Effector CD8-positive, alpha-beta T cell (primary cell): ENCODE data around the gene GRIP1.

Experiments used
- DNase-seq: peaks from one replicate; lab custom pipeline; 2025; lab: John Stamatoyannopoulos, UW

Gene GRIP1

DNA sequence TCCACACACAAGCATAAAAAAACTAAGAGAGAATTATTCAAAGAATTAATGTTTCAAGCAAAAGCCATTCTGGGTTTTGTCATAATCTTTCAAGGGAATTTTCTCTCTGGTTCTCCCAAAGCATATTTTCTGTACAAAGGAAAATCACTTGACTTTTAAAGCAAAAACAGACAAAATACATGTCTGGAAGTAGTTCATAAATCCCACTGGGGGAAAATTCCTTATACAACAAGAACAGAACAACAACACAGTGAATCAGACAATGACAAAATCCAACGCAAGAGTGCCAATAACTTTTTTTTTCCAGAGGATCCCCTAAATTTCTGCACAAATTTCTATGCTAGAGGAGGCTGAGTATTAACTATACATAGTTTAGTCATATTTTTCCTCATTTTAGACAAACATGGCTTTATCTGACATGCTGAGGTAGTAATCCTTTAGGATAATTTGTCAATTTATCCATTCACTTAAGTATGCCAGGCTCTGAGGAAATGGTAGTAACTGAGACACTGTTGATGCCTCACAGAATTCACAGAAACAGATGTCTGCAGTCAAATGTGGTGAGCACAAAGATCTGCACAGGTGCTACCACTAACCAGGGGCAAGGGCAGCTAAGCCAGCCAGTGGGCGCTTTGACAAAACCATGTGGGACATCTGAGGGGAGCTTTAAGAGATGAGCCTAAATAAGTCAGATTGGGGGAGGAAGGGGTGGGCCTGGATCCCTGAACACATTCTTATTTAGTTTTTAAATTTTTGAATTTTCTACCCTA is 38.0 kb downstream of the GRIP1 start:
- DNase-seq: no peak

DNA sequence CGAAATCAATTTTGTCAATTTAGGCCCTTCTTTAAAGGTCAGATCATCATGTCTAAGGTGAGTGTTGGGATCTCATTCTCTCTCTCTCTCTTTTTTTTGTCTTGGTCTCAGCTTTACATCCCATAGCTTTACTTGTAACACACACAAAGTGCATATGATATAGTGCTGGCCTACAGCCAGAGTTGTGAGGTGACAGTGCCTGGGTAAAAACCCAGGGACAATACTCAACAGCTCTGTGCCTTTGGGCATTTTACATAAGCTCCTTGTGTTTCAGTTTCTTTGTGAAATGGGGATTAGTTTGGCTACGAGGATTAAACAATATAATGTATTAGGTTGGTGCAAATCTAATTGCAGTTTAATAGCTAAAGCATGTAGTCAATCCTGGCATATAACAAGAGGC is 40.2 kb downstream of the GRIP1 start:
- DNase-seq: no peak

DNA sequence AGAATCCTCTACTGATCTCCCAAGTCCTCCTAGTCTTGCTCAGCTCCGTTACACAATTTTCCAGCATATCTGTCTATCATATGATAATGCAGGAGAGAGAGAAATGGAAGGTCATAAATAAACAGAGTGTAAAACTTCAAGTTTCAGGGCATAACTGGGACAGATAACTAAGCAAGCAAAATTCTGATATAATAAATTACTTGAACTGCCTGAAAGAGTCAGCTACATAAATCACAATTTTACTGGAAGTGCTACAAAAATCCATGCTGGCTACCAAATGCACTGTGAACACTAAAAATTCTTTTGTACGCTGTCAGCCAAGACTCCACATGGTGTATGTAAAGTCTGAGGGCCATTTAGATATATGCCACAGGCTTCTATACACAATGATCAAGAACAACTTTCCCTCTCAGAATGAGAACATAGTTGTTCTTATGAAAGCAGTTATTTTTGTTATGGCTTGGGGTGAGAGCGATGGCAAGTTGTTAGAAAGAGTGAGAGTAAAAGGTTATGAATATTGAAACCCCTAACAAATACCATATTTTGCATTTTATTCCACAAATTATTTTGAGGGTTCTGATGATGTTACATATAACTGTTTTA is 41.1 kb downstream of the GRIP1 start:
- DNase-seq: no peak

DNA sequence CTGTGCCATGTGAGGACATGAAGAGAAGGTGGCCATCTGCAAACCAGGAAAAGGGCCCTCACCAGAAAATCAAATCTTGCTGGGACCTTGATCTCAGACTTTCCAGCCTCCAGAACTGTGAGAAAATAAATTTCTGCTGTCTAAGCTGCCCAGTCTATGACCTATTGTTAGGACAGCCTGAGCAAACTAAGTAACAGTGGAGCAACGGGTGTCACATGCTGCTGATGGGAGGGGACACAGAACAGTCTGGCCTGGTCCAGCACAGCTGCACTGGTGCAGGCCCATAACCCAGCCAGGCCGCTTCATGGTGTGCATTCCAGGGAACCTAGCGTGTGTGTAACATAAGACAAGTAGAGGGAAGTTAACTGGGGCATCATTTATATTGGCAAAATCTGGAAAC is 42.1 kb downstream of the GRIP1 start:
- no peak for DNase-seq

DNA sequence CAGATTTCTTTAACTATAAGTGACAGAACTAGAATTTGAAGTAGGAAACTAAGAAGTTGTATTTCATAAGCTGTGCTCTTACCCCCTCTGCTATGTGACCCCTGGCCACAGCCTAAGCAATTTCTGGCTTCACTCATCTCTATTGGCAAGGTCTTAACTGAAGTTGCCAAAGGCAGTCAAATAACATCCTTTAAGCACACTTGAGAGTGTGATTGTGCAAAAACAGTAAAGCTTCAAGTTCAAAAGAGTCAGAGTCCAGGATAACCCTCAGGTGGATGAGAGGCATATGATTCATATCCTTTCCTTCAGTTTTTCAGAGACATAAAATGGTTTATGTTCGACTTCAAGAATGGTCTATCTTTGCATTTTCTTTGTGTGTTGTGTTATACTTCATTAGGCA is 45.2 kb downstream of the GRIP1 start:
- no peak for DNase-seq

DNA sequence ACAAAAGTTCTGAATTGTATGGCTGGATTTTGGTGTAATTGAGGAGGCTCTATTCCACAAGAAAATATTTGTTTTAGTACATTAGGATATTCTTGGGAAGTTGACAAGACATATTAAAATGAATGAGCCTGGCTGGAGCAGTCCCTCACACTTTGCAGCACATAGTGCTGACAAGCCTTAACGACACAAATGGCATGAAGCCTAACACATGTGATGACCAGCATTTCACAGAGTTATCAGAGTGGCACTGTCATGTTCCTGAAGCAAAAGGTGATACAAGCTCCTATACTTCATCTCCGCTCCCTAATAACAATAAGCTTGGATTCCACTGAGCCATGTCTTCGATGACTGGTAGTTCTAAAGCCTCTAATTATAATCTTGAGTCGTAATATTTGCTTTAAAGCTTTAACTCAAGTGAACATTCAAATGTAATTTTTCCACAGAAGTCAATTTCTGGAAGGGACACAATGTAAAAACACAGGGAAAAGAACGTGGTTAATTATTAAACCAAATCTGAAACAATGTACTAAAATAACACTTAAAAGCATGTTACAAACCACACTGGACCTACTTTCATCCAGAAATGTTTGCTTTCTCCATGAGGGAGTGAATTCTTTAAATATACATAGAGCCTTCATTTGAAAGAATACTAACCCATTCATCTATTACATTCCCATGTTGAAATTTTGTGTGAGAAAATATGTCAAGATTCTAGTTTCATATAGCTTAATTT is 49.6 kb downstream of the GRIP1 start:
- DNase-seq: no peak

DNA sequence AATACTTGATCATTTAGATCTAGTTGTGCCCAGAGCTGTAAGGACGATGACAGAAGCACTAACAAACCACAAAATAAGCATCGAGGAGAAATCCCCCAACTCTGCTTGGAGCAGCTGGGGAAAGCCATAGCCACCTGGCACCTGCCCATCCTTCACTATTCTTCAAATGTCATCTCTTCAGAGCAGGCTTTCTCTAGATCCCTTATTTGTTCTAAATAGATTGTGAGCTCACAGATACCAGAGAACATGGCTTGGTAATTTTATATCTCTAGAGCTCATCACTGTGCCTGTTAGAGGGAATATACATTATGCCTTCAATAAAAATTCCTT is 50.9 kb downstream of the GRIP1 start:
- no peak for DNase-seq

DNA sequence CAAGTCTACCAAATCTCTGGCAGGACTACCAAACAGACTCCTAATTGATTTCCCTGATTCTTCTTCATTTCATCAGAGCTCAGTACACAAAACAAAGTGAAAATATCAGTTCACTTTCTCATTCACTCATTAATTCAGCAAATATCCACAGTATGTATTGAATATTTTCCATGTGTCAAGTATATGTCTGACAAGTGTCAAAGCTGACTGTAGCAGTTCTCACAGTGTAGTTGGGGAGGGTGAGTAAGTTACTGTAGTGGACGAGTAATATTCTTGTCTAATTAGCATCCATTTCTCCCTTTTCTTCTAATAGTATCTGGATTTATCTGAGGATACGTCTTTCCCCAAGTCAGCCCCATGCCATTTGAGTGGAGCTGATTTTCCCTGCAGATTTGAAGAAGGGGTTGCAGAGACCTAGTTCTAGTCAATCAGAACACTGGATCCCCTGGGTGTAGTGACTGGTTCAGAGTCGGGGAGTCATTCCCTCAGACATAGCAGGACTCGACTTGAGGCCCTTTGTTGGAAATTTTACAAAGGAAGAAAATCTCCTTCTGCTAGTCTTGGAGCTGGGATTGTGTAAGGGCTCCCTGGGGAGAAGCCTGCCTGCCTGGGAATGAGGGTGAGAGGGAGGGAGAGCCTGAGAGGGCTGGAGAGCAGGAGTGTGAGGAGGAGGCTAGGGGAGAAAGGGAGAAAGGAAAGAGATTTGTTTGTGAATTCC is 51.4 kb downstream of the GRIP1 start:
- DNase-seq: no peak

DNA sequence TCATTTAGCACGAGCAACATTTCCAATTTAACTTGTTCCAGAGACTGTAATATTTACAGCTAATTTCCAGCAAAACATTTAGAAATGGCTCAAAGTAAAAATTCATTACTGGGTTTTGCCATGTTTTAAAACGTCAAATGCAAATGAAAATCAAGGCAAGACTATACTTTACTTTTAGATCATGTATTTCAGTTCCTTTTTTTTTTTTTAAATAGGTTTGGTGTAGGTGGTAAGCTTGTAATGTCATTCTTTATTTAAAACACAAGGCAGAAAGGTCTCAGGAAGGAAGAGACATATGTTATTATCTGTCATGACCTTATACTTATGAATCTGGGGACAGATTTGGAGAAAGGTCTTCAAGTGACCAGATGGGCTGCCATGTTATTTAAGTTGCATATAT is 54.1 kb downstream of the GRIP1 start:
- DNase-seq: no peak

DNA sequence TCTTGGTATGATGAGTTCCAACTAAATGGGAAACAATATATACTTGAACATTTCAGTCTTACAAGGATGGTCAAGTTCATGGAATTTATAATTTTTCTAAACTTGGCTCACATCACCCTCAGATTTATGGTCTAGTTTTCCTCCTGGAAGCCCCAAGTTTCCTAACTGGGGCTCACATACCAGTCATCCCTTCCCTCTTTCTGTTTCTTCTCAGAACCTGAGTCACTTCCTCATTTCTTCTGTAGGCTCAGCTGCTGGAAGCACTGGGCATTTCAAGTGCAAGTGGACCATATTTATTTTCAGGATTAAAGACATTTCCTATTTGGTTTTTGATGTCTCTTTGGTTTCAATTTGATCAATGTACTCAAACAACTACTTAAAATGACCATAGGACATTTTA is 55.4 kb downstream of the GRIP1 start:
- DNase-seq: no peak

DNA sequence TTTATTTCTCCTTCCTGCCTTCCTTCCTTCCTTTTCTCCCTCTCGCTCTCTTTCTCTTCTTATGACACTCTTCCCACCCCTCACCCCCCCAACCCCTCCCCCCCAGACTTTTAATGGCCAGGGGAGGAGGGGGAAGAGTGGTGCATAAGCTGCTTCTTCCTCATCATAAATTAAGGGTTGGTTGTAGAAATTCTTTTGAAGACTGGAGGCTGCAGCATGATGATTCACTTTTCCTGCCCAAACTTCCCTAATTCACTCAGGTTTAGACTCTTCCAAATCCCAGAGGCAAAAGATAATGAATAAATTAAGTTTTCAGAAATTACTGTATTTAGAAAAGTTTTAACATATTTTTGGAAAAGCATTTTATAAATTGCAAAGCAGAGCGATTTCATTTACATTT is 58.2 kb downstream of the GRIP1 start:
- no peak for DNase-seq

DNA sequence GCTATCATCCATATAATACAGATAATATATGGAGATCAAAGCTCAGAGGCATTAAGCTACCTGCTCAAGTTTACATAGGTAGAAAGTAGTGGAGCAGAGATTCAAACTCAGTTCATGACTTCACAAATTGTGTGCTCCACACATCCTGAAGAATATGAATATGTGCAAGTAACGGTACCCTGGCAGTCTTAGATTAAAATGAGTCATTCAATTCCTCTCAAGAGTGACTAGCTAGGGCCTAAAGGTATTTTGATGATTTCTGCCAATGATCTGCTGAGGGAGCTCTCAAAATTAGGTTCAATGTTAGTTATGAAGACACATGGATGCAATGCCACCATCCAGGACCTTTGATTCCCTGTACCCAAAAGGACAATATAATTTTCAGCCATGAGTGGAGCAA is 58.9 kb downstream of the GRIP1 start:
- no peak for DNase-seq

DNA sequence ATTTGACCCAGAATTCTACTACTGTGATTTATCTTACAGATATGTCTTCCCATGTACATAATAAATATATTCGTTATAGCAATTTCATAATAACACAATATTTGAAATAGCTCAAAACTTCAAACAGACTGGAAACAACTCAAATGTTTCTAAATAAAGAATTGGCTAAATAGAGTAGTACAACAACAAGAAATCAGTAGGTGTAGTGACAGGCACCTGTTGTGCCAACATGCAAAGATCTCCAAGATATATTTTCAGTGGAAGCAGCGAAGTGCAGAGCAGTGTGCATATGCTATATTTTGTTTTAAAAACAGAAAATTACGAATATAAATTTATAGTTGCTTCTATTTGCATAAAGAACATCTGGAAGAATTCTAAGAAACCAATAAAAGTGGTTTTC is 60.9 kb downstream of the GRIP1 start:
- no peak for DNase-seq

DNA sequence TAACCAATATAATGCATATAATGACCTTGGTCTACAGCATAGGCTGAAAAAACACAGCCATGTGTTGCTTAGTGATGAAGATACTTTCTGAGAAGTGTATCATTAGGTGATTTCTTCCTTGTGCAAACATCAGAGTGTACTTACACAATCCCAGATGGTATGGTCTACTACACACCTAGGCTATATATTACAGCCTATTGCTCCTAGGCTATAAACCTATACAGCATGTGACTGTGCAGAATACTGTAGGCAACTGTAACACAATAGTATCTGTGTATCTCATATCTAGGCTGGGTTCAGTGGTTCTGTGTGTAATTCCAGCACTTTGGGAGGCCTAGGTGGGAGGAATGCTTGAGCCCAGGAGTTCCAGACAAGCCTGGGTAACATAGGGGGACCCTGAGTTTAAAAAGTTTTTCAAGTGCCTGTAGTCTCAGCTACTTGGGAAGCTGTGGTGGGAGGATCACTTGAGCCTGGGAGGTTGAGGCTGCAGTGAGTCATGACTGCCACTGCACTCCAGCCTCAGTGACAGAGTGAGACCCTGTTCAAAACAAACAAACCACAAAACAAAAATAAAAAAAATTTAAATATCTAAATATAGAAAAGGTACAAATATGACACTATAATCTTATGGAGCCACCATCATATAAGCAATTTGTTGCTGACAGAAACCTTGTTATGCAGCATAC is 66.6 kb downstream of the GRIP1 start:
- no peak for DNase-seq

DNA sequence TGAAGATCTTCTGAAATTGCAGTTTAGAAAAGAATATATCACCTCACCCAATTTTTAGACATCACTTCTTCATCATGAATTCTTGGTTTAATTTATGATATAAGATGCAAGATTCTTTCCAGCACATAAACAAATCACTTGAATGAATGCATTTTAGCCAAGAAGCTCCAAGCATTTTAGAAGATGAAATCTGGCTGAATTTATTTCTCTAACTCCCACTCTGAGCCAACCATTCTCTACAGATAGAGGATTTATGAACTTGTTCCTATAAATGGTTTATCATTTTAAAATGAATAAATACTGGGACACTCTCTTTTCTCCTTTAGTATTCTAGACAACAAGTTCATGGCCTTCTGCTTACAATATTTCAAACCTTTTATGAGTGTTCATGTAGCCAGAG is 71.7 kb downstream of the GRIP1 start:
- DNase-seq: no peak

DNA sequence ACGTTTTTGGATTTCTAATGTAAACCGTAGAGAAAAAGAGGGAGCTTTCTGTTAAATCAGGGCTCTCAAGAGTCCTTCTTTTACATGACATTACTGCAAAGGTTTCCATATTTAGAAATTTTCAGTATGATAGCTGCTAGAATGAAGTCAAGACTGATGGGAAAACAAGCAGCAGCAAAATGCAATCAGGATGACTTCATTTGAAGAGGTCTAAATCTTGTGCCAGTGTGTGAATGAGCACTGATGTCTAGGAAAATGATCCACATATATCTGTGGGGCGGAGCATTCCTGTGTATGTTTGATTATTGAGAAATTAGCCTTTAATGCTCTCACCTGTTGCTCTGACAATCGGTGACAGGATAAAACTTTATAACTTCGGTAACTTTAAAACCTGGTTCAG is 73.6 kb downstream of the GRIP1 start:
- DNase-seq: no peak

DNA sequence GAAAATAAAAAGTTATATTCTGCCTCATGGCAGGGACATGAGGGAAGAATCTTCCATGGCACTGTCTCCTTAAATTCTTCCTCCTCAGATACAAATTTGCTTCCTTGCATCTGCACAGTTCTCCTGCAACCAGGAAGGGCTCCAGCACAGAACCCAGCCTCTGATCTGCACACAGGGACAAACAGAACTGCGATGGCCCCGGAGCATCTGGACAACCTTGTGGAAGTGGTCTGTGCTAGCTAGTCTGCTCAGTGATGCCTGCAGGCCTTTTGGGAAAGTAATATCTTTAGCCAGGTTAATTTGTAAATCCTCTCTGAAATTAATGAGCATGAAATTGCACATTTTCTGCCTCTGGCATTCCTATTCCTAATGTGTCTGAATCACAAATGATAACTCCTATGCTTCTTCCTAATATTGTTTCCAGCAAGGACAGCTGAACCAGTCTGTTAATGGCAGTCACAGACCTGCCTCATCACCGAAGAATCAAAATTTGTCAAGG is 74.8 kb downstream of the GRIP1 start:
- DNase-seq: no peak

DNA sequence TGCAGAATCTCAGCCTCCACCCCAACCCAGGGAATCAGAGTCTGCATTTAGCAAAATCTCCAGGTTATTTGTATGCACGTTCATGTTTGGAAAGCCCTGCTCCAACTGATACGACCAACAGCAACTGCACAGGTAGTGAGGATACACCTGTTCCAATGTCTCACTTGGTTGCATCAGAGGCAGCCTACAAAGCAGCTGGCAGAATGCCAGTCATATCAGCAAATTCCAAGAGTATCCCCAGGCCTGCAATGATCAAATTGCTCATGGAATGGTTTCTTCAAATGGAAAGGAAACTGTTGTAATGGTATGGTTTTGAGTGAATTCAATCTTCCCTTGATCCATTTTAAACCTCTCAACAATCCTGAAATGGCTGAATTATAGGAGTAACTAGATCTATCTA is 75.4 kb downstream of the GRIP1 start:
- no peak for DNase-seq

DNA sequence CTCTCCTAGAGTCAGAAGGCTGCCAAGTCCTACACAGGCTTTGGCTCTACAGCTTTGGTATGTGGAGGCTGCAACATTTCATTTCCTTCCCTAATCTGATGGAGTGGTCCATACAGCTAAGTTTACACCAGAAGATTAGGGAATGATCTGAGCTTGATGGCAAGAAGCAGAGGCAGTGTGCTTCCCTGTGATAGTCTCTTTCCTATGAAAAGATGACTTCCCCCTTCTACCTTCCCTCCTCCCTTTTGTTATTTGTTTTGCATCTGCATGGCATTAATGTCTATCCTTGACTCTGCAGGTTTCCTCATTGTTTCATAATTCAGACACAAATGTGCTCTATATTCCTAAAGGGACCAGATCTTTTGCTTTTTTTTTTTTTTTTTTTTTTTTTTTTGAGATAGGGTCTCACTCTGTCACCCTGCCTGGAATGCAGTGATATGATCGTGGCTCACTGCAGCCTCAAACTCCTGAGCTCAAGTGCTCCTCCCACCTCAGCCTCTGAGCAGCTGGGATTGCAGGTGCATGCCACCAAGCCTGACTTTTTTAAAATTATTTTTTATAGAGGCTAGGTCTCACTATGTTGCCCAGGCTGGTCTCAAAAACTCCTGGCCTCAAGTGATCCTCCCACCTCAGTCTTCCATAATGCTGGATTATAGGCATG is 76.3 kb downstream of the GRIP1 start:
- no peak for DNase-seq

DNA sequence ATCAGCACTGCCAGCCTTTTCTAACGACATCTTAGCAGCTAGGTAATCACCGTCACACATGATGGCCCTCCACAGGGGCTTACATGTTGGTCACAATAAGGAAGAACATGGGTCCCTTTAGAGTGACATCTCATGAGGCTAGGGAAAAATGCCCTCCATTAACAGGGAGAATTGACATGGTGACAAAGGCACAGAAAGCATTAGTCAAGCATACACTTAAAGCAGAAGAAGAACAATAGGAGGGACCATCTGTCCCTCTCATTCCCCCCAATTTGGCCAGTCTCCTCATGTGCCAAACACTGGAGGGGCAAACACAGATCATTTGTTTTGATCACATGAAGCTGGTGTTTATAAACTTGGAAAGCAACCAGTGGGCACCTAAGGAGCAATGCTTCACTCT is 78.0 kb downstream of the GRIP1 start:
- DNase-seq: no peak

DNA sequence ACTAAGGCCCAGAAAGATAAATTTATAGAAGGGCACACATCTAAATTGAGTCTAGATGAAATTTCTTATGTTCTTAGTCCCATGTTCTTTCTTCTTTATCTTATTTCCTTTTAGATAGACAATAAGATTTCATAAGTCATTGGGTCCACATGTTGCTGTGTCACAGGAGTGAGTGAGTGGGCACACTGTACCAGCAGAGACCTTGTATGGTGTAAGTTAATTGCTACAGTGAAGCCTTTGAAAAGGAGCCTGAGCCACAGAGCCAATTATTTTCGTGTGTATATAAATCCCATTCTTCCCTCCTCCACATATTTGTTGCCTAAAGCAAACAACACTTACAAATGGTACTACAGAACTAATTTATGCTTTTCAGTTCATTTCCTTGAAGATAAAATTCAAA is 79.1 kb downstream of the GRIP1 start:
- no peak for DNase-seq

DNA sequence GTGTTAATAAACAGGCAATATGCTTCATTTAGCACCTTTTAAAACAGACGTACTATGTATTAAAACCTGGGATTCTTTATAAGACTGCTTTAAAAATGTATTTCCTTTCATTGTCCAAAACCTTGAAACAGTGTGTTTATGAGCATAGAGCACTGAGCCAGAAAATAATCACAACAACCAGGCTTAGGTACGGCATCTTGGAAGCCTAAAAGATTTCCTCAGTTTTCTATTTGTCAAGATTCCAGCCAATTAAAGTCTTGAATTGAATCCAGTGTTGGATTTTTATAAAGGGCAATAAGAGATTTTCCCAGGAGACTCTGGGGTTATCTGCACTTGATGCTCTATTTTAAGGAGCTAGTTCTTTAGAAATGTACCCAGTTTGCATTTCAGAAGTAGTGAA is 80.3 kb downstream of the GRIP1 start:
- no peak for DNase-seq
